ENCODE measurements around the gene TRPM5.
A peak's percentile ranks its signal among the peaks of the same experiment; 100 is the strongest.

TRPM5 gene

GRCh38 chr11:2402890-2403645 lies 41.2 kb downstream of the TRPM5 start:
- no peak for DNase-seq (ENCODE audit: low spot score)

- DNase-seq (ENCODE audit: low spot score) = no peak
These were observed 42.2 kb downstream of the TRPM5 start for GRCh38 chr11:2402106-2402505.

GRCh38 chr11:2401436-2401984 lies 42.8 kb downstream of the TRPM5 start:
- no peak for DNase-seq (ENCODE audit: low spot score)

GRCh38 chr11:2400762-2401435 lies 43.4 kb downstream of the TRPM5 start:
- DNase-seq (ENCODE audit: low spot score) = no peak

- peak; percentile 100 for DNase-seq (ENCODE audit: low spot score)
These were observed 44.1 kb downstream of the TRPM5 start, which contains the start of gene TSSC4 for GRCh38 chr11:2400069-2400761. Gene TSSC4, plus strand, starts transcription at chr11:2400750. Its CDS starts 1,884 bp downstream, at chr11:2402634.

GRCh38 chr11:2399488-2400068 lies 44.7 kb downstream of the TRPM5 start:
- DNase-seq (ENCODE audit: low spot score) = peak; percentile 41

GRCh38 chr11:2398664-2399355 lies 45.5 kb downstream of the TRPM5 start:
- DNase-seq (ENCODE audit: low spot score) = no peak

GRCh38 chr11:2397005-2397404 lies 47.3 kb downstream of the TRPM5 start:
- DNase-seq (ENCODE audit: low spot score) = no peak

GRCh38 chr11:2396471-2396870 lies 47.8 kb downstream of the TRPM5 start:
- DNase-seq (ENCODE audit: low spot score) = no peak

GRCh38 chr11:2395856-2396255 lies 48.5 kb downstream of the TRPM5 start:
- DNase-seq (ENCODE audit: low spot score) = no peak

- no peak for DNase-seq (ENCODE audit: low spot score)
These were observed 49.0 kb downstream of the TRPM5 start for GRCh38 chr11:2395211-2395730.

- DNase-seq (ENCODE audit: low spot score) = no peak
These were observed 49.6 kb downstream of the TRPM5 start for GRCh38 chr11:2394818-2395105.
